ENCODE data around the gene LAMA3.

- TF ChIP-seq CTCF (IDR thresholded peaks at IDR 0.05) = no peak
- no peak for TF ChIP-seq POLR2A (IDR thresholded peaks at IDR 0.05)
Measured at GRCh38 chr18:23884681-23885375, 195.6 kb downstream of the LAMA3 start.

Measured in adrenal gland (tissue), 5 donors.